Measurements from ENCODE around the gene TFCP2L1.

GRCh38 chr2:121251497-121251896, 33.5 kb downstream of the TFCP2L1 start:
- TF ChIP-seq SP1 (IDR thresholded peaks at IDR 0.05) (no peak), SUZ12 (IDR thresholded peaks at IDR 0.05) (no peak), FOXK2 (IDR thresholded peaks at IDR 0.05) (no peak), BHLHE40 (IDR thresholded peaks at IDR 0.05; ENCODE audit: borderline replicate concordance) (no peak), FOXM1 (IDR thresholded peaks at IDR 0.05; ENCODE audit: borderline replicate concordance) (no peak), CTBP1 (IDR thresholded peaks at IDR 0.05; ENCODE audit: borderline replicate concordance) (no peak), PKNOX1 (IDR thresholded peaks at IDR 0.05) (no peak), ELF4 (IDR thresholded peaks at IDR 0.05) (no peak)
